ENCODE data around the gene STUB1. TPM values are rescaled to one million over a fixed set of nuclear protein-coding genes. Genes with fewer than 3 reads are reported as not detected.

The STUB1 gene
- total and polyA plus RNA-seq, 10 donors, result 68.9 to 160 (median 88.3) TPM

DNA sequence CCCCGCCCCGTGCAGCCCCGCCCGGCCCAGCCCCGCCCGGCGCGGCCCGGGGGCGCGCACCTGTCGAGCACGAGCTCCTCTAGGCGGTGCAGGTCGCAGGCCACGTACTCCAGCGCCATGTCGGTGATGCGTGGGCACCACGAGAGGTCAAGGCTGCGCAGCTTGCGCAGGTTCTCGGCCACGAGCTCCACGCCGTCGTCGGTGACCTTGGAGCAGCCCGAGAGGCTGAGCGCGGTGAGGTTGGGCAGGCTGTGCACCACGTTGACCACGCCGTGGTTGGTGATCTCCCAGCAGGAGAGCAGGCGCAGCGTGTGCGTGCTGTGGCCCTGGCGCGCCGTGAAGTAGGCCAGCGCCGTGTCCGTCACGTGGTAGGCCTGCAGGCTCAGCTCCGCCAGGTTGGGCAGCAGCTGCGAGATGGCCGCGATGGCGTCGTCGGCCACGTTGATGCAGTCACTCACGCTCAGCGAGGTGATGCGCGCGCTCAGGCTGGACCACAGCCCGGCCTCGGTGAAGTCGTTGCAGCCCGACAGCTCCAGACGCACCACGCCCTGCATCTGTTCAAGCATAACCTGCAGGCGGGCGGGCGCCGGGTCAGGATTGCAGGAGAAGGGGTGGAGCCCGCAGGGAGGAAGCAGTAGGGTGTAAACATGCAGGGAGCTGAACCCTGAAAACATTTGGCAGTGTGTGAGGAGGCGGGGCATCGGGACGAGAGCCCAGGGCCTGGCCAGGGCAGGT lies 15.3 kb downstream of the STUB1 start:
- peak overlapping the region in 5 of 8 donors; percentile 5 to 73 (median 52) for H3K27ac ChIP-seq
- TF ChIP-seq, protein P1, sequence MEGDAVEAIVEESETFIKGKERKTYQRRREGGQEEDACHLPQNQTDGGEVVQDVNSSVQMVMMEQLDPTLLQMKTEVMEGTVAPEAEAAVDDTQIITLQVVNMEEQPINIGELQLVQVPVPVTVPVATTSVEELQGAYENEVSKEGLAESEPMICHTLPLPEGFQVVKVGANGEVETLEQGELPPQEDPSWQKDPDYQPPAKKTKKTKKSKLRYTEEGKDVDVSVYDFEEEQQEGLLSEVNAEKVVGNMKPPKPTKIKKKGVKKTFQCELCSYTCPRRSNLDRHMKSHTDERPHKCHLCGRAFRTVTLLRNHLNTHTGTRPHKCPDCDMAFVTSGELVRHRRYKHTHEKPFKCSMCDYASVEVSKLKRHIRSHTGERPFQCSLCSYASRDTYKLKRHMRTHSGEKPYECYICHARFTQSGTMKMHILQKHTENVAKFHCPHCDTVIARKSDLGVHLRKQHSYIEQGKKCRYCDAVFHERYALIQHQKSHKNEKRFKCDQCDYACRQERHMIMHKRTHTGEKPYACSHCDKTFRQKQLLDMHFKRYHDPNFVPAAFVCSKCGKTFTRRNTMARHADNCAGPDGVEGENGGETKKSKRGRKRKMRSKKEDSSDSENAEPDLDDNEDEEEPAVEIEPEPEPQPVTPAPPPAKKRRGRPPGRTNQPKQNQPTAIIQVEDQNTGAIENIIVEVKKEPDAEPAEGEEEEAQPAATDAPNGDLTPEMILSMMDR (IDR thresholded peaks at IDR 0.05 in 8 of 11, conservative IDR thresholded peaks at IDR 0.05 in 3 of 11), result no peak
- TF ChIP-seq POLR2AphosphoS5 (IDR thresholded peaks at IDR 0.05), result peak; percentile 61 to 79 (median 78)
- TF ChIP-seq POLR2A (IDR thresholded peaks at IDR 0.05), result no peak
- H3K9me3 ChIP-seq, result no peaks in the 10 kb centered on the region
- H3K4me3 ChIP-seq, result peak overlapping the region; percentile 25 to 72 (median 46)
- no peaks in the 10 kb centered on the region for H3K36me3 ChIP-seq
- WGBS, 5 donors, result 1 to 6% (median 3%) methylated on average over 18 to 71 of the region's 71 CpGs
- peaks cover 6 to 90% (median 55%) of the 10 kb centered on the region in 7 donors for H3K27me3 ChIP-seq (replicated peaks in 1 of 7)
- intact Hi-C loops (cut with DNase I; ENCODE audit: low total_unique reads), result no loop called here
- peaks cover 14 to 48% (median 37%) of the 10 kb centered on the region in 6 donors for H3K4me1 ChIP-seq
- peak; percentile 88 for DNase-seq

DNA sequence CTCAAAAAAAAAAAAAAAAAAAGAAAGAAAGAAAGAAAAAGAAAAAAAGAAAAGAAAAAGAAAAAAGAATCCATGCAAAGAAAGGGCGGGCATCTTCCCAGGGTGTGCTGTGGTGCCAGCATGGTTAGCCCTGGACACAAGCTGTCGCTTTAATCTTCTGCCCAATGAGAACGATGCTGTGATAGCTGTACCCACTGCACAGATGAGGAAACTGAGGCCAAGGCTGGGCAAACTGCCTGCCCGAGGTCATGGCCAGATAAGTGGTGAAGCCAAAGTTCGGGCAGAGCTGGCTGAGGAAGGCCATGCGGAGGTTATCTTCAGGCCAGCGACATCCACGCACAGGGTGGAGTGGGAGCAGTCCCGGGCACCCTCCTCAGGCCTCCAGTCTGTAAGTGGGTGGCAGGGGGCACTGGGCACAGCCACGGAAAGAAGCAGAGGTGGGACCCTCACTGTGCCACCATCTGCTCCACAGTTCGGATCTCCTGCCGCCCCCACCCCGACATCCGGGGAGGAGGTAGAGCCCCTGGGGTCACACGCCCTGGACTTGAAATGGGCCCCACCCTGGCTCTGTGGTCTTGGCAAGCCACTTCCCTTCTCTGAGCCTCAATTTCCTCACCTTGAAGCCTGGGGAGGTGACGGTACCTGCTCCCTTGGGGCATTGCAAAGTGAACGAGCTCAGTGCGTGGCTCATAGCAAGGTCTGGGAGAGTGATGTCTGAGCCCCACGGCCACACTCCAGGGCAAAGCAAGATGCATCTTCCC lies 18.9 kb downstream of the STUB1 start:
- Histone ChIP-seq H3K4me1 (peaks cover 14 to 48% (median 35%) of the 10 kb centered on the region in 6 donors), H3K27me3 (replicated peaks in 1 of 7) (peaks cover 6 to 100% (median 79%) of the 10 kb centered on the region in 7 donors), H3K27ac (no peak overlapping the region), H3K36me3 (no peaks in the 10 kb centered on the region), H3K4me3 (no peak overlapping the region), H3K9me3 (no peaks in the 10 kb centered on the region)
- WGBS, 5 donors, result 62 to 79% (median 66%) methylated on average over 14 to 19 of the region's 19 CpGs
- TF ChIP-seq, protein P1 (IDR thresholded peaks at IDR 0.05 in 8 of 11, conservative IDR thresholded peaks at IDR 0.05 in 3 of 11), result no peak
- TF ChIP-seq POLR2A (IDR thresholded peaks at IDR 0.05) (no peak), POLR2AphosphoS5 (IDR thresholded peaks at IDR 0.05) (no peak)
- no peak for DNase-seq
- intact Hi-C loops (cut with DNase I; ENCODE audit: low total_unique reads), result no loop called here

DNA sequence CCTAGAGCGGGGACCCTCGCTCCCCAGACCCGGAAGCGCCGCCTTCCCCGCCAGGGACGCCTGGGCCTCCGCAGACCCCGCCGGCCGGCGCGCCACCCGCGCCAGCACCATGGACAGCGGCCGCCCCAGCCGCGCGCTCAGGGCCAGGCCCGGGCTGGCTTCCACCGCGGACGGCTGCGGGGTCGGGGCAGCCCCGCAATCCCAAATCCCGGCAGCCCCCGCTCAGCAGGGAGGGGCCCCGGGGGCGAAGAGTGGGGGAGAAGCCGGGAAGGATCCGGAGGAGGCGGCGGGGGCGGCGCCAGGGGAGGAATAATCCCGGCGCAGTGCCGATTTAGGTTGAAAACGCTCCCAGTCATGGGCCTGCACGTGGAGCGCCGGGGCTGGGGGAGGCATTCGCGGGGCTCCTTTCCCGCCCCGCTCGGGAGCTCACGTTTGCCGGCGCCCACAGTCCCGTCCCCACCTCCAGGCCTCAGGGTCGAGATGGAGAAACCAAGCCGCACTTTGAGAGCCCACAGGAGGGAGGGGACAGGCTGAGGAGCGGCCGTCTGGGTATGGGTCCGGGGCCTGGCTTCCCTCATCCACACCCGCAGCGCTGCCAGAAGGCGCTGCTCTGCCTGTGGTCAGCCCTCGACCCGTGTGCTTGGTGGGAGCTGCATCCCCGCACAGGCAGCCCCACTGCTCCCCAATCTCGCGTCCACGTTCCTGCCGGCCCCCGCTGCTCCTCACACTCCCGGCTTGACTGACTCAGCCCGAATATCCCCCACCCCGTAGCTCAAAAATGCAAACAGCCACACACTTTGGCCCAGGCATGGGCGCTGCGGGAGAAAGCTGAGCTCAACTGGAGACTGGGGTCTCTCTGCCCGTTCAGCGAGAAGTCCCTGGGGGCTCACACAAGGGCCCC lies 20.7 kb downstream of the STUB1 start:
- no peak for DNase-seq
- TF ChIP-seq POLR2A (IDR thresholded peaks at IDR 0.05) (no peak), POLR2AphosphoS5 (IDR thresholded peaks at IDR 0.05) (no peak)
- TF ChIP-seq, protein P1 (IDR thresholded peaks at IDR 0.05 in 8 of 11, conservative IDR thresholded peaks at IDR 0.05 in 3 of 11), result no peak
- Histone ChIP-seq H3K4me3 (peak overlapping the region in 1 of 8 donors; percentile 18), H3K9me3 (no peaks in the 10 kb centered on the region), H3K36me3 (no peaks in the 10 kb centered on the region), H3K27ac (no peak overlapping the region), H3K27me3 (replicated peaks in 1 of 7) (peaks cover 6 to 100% (median 77%) of the 10 kb centered on the region in 7 donors), H3K4me1 (peaks cover 1 to 41% (median 23%) of the 10 kb centered on the region in 6 donors)
- WGBS, 5 donors, result 7 to 14% (median 7%) methylated on average over 37 to 76 of the region's 76 CpGs
- intact Hi-C loops (cut with DNase I; ENCODE audit: low total_unique reads), result no loop called here

All from spleen (tissue), 11 donors.